GM12891 (cell line): ENCODE data around the gene FMN1.

ENCODE experiments used
- POLR2A ChIP-seq: IDR thresholded peaks from 2 replicates; pipeline ENCODE4 v1.6.1; 2011; ENCODE audit warnings: low read depth, low read length, control low read depth
- POLR2AphosphoS5 ChIP-seq: IDR thresholded peaks from 2 replicates; pipeline ENCODE4 v1.6.1; 2011; ENCODE audit warnings: low read depth, low read length, control low read depth
- SPI1 ChIP-seq: IDR thresholded peaks from 2 replicates; pipeline ENCODE4 v1.6.1; 2011; ENCODE audit warnings: low read depth, low read length, control low read depth
- TAF1 ChIP-seq: IDR thresholded peaks from 2 replicates; pipeline ENCODE4 v1.6.1; 2011; ENCODE audit warnings: low read depth, low read length, control low read depth

GRCh38 chr15:33215941-33216872, 21.7 kb upstream of the FMN1 start:
- no peak for TF ChIP-seq POLR2AphosphoS5
- TF ChIP-seq POLR2A: no peak
- TF ChIP-seq TAF1: no peak
- TF ChIP-seq SPI1: no peak
